ENCODE measurements around the gene LRMDA.

DNA sequence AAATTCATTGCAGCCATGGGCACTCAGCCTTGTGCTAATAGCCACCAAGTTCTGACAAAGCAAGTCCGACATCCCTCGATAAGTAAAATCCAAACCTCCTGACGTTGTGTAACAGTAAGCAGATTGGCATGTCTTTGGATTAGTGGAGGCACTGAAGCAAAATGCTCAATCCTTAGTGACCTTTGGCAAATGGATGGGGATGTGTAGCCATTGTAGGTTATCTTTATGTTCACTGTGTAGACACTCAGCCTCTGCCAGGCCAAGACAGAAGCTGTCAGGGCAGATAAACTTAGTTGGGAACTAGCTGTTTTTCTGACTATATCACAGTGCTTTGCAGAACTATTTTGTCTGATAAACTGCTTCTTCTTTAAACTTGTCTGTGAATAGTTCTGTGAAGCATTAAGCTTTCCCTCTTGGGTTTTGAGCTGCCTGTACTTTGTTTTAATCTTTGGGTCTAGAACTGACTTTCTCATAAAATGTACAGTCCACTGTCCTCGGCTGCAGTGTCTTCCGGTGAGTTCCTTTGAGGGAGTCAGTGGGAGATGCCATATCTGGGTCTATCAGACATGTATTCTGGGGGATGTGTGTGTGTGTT lies 220.8 kb downstream of the LRMDA start:
- TF ChIP-seq, protein P1, sequence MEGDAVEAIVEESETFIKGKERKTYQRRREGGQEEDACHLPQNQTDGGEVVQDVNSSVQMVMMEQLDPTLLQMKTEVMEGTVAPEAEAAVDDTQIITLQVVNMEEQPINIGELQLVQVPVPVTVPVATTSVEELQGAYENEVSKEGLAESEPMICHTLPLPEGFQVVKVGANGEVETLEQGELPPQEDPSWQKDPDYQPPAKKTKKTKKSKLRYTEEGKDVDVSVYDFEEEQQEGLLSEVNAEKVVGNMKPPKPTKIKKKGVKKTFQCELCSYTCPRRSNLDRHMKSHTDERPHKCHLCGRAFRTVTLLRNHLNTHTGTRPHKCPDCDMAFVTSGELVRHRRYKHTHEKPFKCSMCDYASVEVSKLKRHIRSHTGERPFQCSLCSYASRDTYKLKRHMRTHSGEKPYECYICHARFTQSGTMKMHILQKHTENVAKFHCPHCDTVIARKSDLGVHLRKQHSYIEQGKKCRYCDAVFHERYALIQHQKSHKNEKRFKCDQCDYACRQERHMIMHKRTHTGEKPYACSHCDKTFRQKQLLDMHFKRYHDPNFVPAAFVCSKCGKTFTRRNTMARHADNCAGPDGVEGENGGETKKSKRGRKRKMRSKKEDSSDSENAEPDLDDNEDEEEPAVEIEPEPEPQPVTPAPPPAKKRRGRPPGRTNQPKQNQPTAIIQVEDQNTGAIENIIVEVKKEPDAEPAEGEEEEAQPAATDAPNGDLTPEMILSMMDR (IDR thresholded peaks at IDR 0.05): no peak
- TF ChIP-seq POLR2A (IDR thresholded peaks at IDR 0.05): no peak

Data from sigmoid colon (tissue), 3 donors.